Endothelial cell (in vitro differentiated cells): ENCODE measurements around the gene STEAP3. TPM values are rescaled to one million over a fixed set of nuclear protein-coding genes. Genes with fewer than 3 reads are reported as not detected.

ENCODE experiments used
- DNase-seq: peaks from one replicate; pipeline ENCODE4 v3.0.0; 2021; ENCODE audit warnings: low spot score
- H3K27ac Mint-ChIP-seq: one replicate; pipeline ENCODE4 v1.8.0; 2021; ENCODE audit warnings: mixed read lengths, inconsistent platforms; ENCODE audit not compliant: unreplicated experiment
- H3K27me3 Mint-ChIP-seq: one replicate; pipeline ENCODE4 v1.8.0; 2021; ENCODE audit warnings: mild to moderate bottlenecking, moderate library complexity, mixed read lengths, inconsistent platforms; ENCODE audit not compliant: unreplicated experiment
- H3K36me3 Mint-ChIP-seq: one replicate; pipeline ENCODE4 v1.8.0; 2021; ENCODE audit warnings: mild to moderate bottlenecking, low read depth, mixed read lengths, inconsistent platforms; ENCODE audit not compliant: unreplicated experiment
- H3K4me1 Mint-ChIP-seq: one replicate; pipeline ENCODE4 v1.8.0; 2021; ENCODE audit warnings: mild to moderate bottlenecking, mixed read lengths, inconsistent platforms; ENCODE audit not compliant: unreplicated experiment
- H3K4me3 Mint-ChIP-seq: one replicate; pipeline ENCODE4 v1.8.0; 2021; ENCODE audit warnings: mild to moderate bottlenecking, mixed read lengths, inconsistent platforms; ENCODE audit not compliant: unreplicated experiment
- H3K9me3 Mint-ChIP-seq: one replicate; pipeline ENCODE4 v1.8.0; 2021; ENCODE audit warnings: mixed read lengths, inconsistent platforms; ENCODE audit not compliant: unreplicated experiment
- CTCF ChIP-seq: fragments of 200-600 bp; sonication (generic); IDR thresholded peaks from one replicate; pipeline ENCODE4 v1.5.0; 2021; ENCODE audit warnings: antibody characterized with exemption; ENCODE audit not compliant: unreplicated experiment
- total RNA-seq: library from RNA; stranded (reverse); fragmentation: NEBNext Ultra II Directional; extraction: Animal tissue kit (Norgen Biotek cat#: 25700); gene quantifications from one replicate; pipeline ENCODE4 v1.2.1, GENCODE V29; 2021; ENCODE audit not compliant: unreplicated experiment

The STEAP3 gene
- total RNA-seq, 1 donor from 2014 or later = 17.9 TPM

GRCh38 chr2:119294671-119295070 is 71.0 kb downstream of the STEAP3 start:
- Mint-ChIP-seq H3K4me1 (no peaks in the 10 kb centered on the region), H3K27me3 (no peaks in the 10 kb centered on the region), H3K4me3 (no peak overlapping the region), H3K36me3 (no peaks in the 10 kb centered on the region), H3K27ac (no peak overlapping the region), H3K9me3 (no peaks in the 10 kb centered on the region)
- no peak for DNase-seq
- no peak for TF ChIP-seq CTCF

- H3K9me3 Mint-ChIP-seq = no peaks in the 10 kb centered on the region
- H3K4me1 Mint-ChIP-seq = no peaks in the 10 kb centered on the region
- H3K4me3 Mint-ChIP-seq = no peak overlapping the region
- no peaks in the 10 kb centered on the region for H3K27me3 Mint-ChIP-seq
- H3K27ac Mint-ChIP-seq = no peak overlapping the region
- no peaks in the 10 kb centered on the region for H3K36me3 Mint-ChIP-seq
- TF ChIP-seq CTCF = no peak
- no peak for DNase-seq
Observed at GRCh38 chr2:119295688-119296375, 72.2 kb downstream of the STEAP3 start.

- Mint-ChIP-seq H3K27ac (no peak overlapping the region), H3K27me3 (no peaks in the 10 kb centered on the region), H3K4me1 (no peaks in the 10 kb centered on the region), H3K4me3 (no peak overlapping the region), H3K36me3 (no peaks in the 10 kb centered on the region), H3K9me3 (no peaks in the 10 kb centered on the region)
- TF ChIP-seq CTCF = no peak
- DNase-seq = no peak
Observed at GRCh38 chr2:119301413-119301812, 77.8 kb downstream of the STEAP3 start.

GRCh38 chr2:119304847-119305246 is 81.2 kb downstream of the STEAP3 start:
- no peaks in the 10 kb centered on the region for H3K9me3 Mint-ChIP-seq
- no peak for DNase-seq
- H3K4me1 Mint-ChIP-seq = no peaks in the 10 kb centered on the region
- no peak overlapping the region for H3K4me3 Mint-ChIP-seq
- H3K27me3 Mint-ChIP-seq = no peaks in the 10 kb centered on the region
- TF ChIP-seq CTCF = no peak
- H3K36me3 Mint-ChIP-seq = no peaks in the 10 kb centered on the region
- no peak overlapping the region for H3K27ac Mint-ChIP-seq

- H3K4me3 Mint-ChIP-seq = no peak overlapping the region
- H3K27ac Mint-ChIP-seq = no peak overlapping the region
- TF ChIP-seq CTCF = no peak
- H3K27me3 Mint-ChIP-seq = no peaks in the 10 kb centered on the region
- no peaks in the 10 kb centered on the region for H3K4me1 Mint-ChIP-seq
- H3K9me3 Mint-ChIP-seq = no peaks in the 10 kb centered on the region
- H3K36me3 Mint-ChIP-seq = no peaks in the 10 kb centered on the region
- no peak for DNase-seq
Observed at GRCh38 chr2:119305497-119306195, 82.0 kb downstream of the STEAP3 start.
